Endodermal cell (in vitro differentiated cells): ENCODE results near the gene CFAP251. TPM values are rescaled to one million over a fixed set of nuclear protein-coding genes. Genes with fewer than 3 reads are reported as not detected.

Source experiments
- DNase-seq: peaks from one replicate; pipeline ENCODE4 v3.0.0-alpha.2; 2017
- H3K27ac ChIP-seq: 2 replicates; pipeline ENCODE4 v1.5.1; 2013; ENCODE audit warnings: mild to moderate bottlenecking, low read depth, low read length, moderate library complexity
- H3K27me3 ChIP-seq: 2 replicates; pipeline ENCODE4 v1.6.1; 2013; ENCODE audit warnings: mild to moderate bottlenecking, low read length, moderate library complexity; ENCODE audit not compliant: insufficient read depth, control insufficient read depth, poor library complexity, severe bottlenecking
- H3K36me3 ChIP-seq: 2 replicates; pipeline ENCODE4 v1.7.0; 2013; ENCODE audit warnings: mild to moderate bottlenecking, low read length, moderate library complexity; ENCODE audit not compliant: control insufficient read depth, insufficient read depth
- H3K4me1 ChIP-seq: one replicate; pipeline ENCODE4 v1.7.0; 2013; ENCODE audit warnings: low read length; ENCODE audit not compliant: control insufficient read depth, insufficient read depth
- H3K4me3 ChIP-seq: 2 replicates; pipeline ENCODE4 v1.5.1; 2013; ENCODE audit warnings: mild to moderate bottlenecking, low read length, moderate library complexity
- H3K9ac ChIP-seq: 2 replicates; pipeline ENCODE4 v1.6.1; 2013; ENCODE audit warnings: mild to moderate bottlenecking, low read length, moderate library complexity; ENCODE audit not compliant: poor library complexity, severe bottlenecking; ENCODE audit errors: extremely low read depth
- H3K9me3 ChIP-seq: 2 replicates; pipeline ENCODE4 v1.6.1; 2013; ENCODE audit warnings: mild to moderate bottlenecking, low read length, moderate library complexity; ENCODE audit not compliant: control insufficient read depth
- H3K27ac Mint-ChIP-seq: 2 replicates; pipeline ENCODE4 v1.8.0; 2020; ENCODE audit warnings: mixed read lengths
- H3K27me3 Mint-ChIP-seq: 2 replicates; pipeline ENCODE4 v1.8.0; 2021; ENCODE audit warnings: mild to moderate bottlenecking, mixed read lengths; ENCODE audit not compliant: insufficient read depth
- H3K36me3 Mint-ChIP-seq: 2 replicates; pipeline ENCODE4 v1.8.0; 2020; ENCODE audit warnings: low read depth, mixed read lengths
- H3K4me1 Mint-ChIP-seq: 2 replicates; pipeline ENCODE4 v1.8.0; 2020; ENCODE audit warnings: mixed read lengths
- H3K4me3 Mint-ChIP-seq: 2 replicates; pipeline ENCODE4 v1.8.0; 2020; ENCODE audit warnings: mild to moderate bottlenecking, moderate library complexity, mixed read lengths
- H3K9me3 Mint-ChIP-seq: 2 replicates; pipeline ENCODE4 v1.8.0; 2020; ENCODE audit warnings: mild to moderate bottlenecking, mixed read lengths
- WGBS, 2 experiments: methylation state at CpG; one replicate each; pipeline versions ENCODE4 v1.1.5 to v1.1.7; 2013; ENCODE audit warnings: missing lambda C conversion rate in 2 of 2, mixed read lengths in 1 of 2; ENCODE audit not compliant: insufficient coverage in 1 of 2, insufficient read length in 1 of 2; 5-methylcytosine and 5-hydroxymethylcytosine counted together
- total RNA-seq, 2 donors: library from RNA; stranded (reverse); fragmentation: NEBNext Ultra II Directional in 1 of 2; extraction: Animal tissue kit (Norgen Biotek cat#: 25700) in 1 of 2; gene quantifications; 2 replicates in 1 of 2; 3 replicates in 1 of 2; pipeline ENCODE4 v1.2.1, GENCODE V29; 2021
- TF ChIP-seq, protein P1 (sequence below): fragments of 200-600 bp; sonication (generic); conservative IDR thresholded peaks from 2 replicates; pipeline ENCODE4 v1.5.0; 2021; ENCODE audit warnings: antibody characterized with exemption, mild to moderate bottlenecking

CFAP251 gene
- total RNA-seq, 2 donors from 2014 or later = 3.4 to 11.2 TPM

DNA sequence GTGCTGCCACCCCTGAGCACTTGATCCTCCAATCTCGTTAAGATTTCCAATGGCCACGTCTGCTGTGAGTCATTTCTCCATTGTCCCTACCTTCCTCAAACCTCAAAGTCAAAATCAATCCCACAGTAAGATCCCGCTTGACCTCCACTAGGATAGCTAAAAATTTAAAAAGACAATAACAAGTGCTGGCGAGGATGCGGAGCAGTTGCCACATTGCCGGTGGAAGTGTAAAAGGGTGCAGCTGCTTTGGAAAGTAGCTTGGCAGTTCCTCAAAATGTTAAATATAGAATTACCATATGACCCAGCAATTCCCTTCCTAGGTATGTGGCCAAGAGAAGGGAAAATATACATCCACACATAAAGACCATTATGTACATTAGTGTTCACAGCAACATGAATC, 93.8 kb downstream of the CFAP251 start:
- no peak for DNase-seq
- Mint-ChIP-seq H3K36me3 (no peaks in the 10 kb centered on the region), H3K27ac (no peak overlapping the region), H3K27me3 (no peaks in the 10 kb centered on the region), H3K4me3 (no peak overlapping the region), H3K4me1 (no peaks in the 10 kb centered on the region), H3K9me3 (peaks cover under 1% of the 10 kb centered on the region)
- no peaks in the 10 kb centered on the region for H3K27me3 ChIP-seq
- TF ChIP-seq, protein P1, sequence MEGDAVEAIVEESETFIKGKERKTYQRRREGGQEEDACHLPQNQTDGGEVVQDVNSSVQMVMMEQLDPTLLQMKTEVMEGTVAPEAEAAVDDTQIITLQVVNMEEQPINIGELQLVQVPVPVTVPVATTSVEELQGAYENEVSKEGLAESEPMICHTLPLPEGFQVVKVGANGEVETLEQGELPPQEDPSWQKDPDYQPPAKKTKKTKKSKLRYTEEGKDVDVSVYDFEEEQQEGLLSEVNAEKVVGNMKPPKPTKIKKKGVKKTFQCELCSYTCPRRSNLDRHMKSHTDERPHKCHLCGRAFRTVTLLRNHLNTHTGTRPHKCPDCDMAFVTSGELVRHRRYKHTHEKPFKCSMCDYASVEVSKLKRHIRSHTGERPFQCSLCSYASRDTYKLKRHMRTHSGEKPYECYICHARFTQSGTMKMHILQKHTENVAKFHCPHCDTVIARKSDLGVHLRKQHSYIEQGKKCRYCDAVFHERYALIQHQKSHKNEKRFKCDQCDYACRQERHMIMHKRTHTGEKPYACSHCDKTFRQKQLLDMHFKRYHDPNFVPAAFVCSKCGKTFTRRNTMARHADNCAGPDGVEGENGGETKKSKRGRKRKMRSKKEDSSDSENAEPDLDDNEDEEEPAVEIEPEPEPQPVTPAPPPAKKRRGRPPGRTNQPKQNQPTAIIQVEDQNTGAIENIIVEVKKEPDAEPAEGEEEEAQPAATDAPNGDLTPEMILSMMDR = no peak
- H3K27ac ChIP-seq = no peak overlapping the region
- no peaks in the 10 kb centered on the region for H3K36me3 ChIP-seq
- WGBS, 2 experiments = 92 to 100% methylated on average over 2 to 6 of the region's 6 CpGs
- no peaks in the 10 kb centered on the region for H3K4me1 ChIP-seq
- no peak overlapping the region for H3K9ac ChIP-seq
- H3K9me3 ChIP-seq = no peaks in the 10 kb centered on the region
- H3K4me3 ChIP-seq = no peak overlapping the region

DNA sequence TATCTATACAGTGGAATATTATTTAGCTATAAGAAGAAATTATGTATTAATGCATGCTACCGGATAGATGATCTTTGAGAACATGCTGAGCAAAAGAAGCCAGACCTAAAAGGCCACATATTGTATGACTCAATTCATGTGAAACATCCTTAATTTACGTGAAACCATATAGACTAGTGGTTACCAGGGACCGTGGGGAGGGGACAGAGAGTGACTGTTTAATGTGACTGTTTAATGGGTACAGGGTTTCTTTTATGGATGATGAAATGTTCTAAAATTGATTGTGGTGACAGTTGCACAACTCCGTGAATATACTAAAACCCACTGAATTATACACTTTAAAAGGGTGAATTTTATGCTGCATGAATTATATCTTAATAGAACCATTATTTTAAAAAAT, 94.7 kb downstream of the CFAP251 start:
- no peak overlapping the region for H3K27ac ChIP-seq
- no peaks in the 10 kb centered on the region for H3K27me3 Mint-ChIP-seq
- DNase-seq = no peak
- 94 to 96% methylated on average over 3 of the region's 4 CpGs for WGBS, 2 experiments
- TF ChIP-seq, protein P1 = no peak
- peaks cover 4% of the 10 kb centered on the region for H3K9me3 Mint-ChIP-seq
- H3K9me3 ChIP-seq = no peaks in the 10 kb centered on the region
- no peaks in the 10 kb centered on the region for H3K36me3 ChIP-seq
- no peak overlapping the region for H3K9ac ChIP-seq
- H3K4me3 ChIP-seq = no peak overlapping the region
- H3K36me3 Mint-ChIP-seq = no peaks in the 10 kb centered on the region
- H3K27ac Mint-ChIP-seq = no peak overlapping the region
- H3K4me1 Mint-ChIP-seq = no peaks in the 10 kb centered on the region
- H3K4me3 Mint-ChIP-seq = no peak overlapping the region
- H3K4me1 ChIP-seq = no peaks in the 10 kb centered on the region
- H3K27me3 ChIP-seq = no peaks in the 10 kb centered on the region

DNA sequence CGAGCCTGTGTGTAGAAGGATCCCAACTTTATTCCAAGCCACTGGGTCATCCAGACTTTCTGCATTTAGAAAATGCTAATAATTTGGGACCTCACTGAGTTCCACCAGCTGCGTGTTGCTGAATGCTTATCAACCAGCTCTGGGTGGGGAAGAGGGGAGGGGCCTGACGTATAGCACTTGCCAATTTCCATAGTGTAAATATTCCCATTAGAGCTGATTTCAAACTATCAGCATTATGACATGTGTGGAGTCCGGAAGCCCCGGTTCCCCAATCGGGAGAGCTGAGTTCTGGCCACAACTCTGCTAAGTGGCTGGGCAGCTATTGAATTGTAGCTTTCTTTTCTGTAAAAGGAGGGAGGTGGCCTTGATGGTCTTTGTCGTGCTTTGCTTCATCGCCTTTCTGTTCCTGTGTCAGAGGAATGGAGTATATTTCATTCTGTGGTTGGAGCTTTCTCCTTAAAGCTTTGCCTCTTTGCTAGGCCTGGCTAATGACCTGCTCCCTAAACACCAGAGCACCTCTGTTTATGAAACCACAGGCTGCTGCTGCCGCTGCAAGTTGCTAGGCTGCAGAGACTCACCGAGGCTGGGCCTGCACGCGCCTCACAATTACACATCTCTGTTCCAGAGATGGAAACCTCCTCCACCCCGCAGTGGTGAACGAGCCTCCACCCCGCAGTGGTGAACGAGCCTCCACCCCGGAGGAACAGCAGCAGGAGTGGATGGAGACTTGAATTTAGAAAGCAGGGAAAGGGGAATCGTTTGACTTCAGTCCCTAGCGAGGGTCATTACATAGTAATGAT, 95.6 kb downstream of the CFAP251 start:
- H3K36me3 ChIP-seq = no peaks in the 10 kb centered on the region
- H3K27me3 ChIP-seq = no peaks in the 10 kb centered on the region
- Mint-ChIP-seq H3K9me3 (peaks cover 4% of the 10 kb centered on the region), H3K36me3 (no peaks in the 10 kb centered on the region), H3K27ac (no peak overlapping the region), H3K4me1 (no peaks in the 10 kb centered on the region), H3K4me3 (no peak overlapping the region), H3K27me3 (peaks cover 5% of the 10 kb centered on the region)
- H3K4me1 ChIP-seq = no peaks in the 10 kb centered on the region
- H3K27ac ChIP-seq = no peak overlapping the region
- H3K9ac ChIP-seq = no peak overlapping the region
- no peak overlapping the region for H3K4me3 ChIP-seq
- 92 to 96% methylated on average over 10 to 18 of the region's 19 CpGs for WGBS, 2 experiments
- TF ChIP-seq, protein P1 = no peak
- H3K9me3 ChIP-seq = no peaks in the 10 kb centered on the region
- DNase-seq = no peak
